ENCODE results near the gene SENP7. TPM values are rescaled to one million over a fixed set of nuclear protein-coding genes. Genes with fewer than 3 reads are reported as not detected.

Gene SENP7
- total and polyA plus RNA-seq, 12 donors = 3.6 to 18.9 (median 10.0) TPM

- WGBS, 2 donors = 76 to 80% methylated on average over 1 of the region's 1 CpG
- TF ChIP-seq, protein P1, sequence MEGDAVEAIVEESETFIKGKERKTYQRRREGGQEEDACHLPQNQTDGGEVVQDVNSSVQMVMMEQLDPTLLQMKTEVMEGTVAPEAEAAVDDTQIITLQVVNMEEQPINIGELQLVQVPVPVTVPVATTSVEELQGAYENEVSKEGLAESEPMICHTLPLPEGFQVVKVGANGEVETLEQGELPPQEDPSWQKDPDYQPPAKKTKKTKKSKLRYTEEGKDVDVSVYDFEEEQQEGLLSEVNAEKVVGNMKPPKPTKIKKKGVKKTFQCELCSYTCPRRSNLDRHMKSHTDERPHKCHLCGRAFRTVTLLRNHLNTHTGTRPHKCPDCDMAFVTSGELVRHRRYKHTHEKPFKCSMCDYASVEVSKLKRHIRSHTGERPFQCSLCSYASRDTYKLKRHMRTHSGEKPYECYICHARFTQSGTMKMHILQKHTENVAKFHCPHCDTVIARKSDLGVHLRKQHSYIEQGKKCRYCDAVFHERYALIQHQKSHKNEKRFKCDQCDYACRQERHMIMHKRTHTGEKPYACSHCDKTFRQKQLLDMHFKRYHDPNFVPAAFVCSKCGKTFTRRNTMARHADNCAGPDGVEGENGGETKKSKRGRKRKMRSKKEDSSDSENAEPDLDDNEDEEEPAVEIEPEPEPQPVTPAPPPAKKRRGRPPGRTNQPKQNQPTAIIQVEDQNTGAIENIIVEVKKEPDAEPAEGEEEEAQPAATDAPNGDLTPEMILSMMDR (IDR thresholded peaks at IDR 0.05) = no peak
- H3K27ac ChIP-seq = no peak overlapping the region
- no peaks in the 10 kb centered on the region for H3K9me3 ChIP-seq
- intact Hi-C loops (cut with DNase I) = no loop called here
- H3K4me1 ChIP-seq = no peaks in the 10 kb centered on the region
- H3K4me3 ChIP-seq = no peak overlapping the region
- H3K27me3 ChIP-seq = no peaks in the 10 kb centered on the region
- no peak for ATAC-seq
- peaks cover 0 to 9% (median 0%) of the 10 kb centered on the region in 9 donors for H3K36me3 ChIP-seq
- DNase-seq = no peak
Measured at GRCh38 chr3:101279765-101280385, 233.1 kb downstream of the SENP7 start.

GRCh38 chr3:101279162-101279561 lies 233.8 kb downstream of the SENP7 start:
- intact Hi-C loops (cut with DNase I) = no loop called here
- no peaks in the 10 kb centered on the region for H3K9me3 ChIP-seq
- DNase-seq = no peak
- no peaks in the 10 kb centered on the region for H3K27me3 ChIP-seq
- TF ChIP-seq, protein P1 (IDR thresholded peaks at IDR 0.05) = no peak
- H3K27ac ChIP-seq = no peak overlapping the region
- H3K36me3 ChIP-seq = peaks cover 0 to 12% (median 0%) of the 10 kb centered on the region in 9 donors
- H3K4me3 ChIP-seq = no peak overlapping the region
- no peak for ATAC-seq
- no peaks in the 10 kb centered on the region for H3K4me1 ChIP-seq

- intact Hi-C loops (cut with DNase I) = no loop called here
- ATAC-seq = no peak
- TF ChIP-seq, protein P1 (IDR thresholded peaks at IDR 0.05) = no peak
- no peak for DNase-seq
- H3K27ac ChIP-seq = no peak overlapping the region
- no peaks in the 10 kb centered on the region for H3K4me1 ChIP-seq
- peaks cover 0 to 12% (median 0%) of the 10 kb centered on the region in 9 donors for H3K36me3 ChIP-seq
- H3K4me3 ChIP-seq = no peak overlapping the region
- H3K9me3 ChIP-seq = no peaks in the 10 kb centered on the region
- H3K27me3 ChIP-seq = no peaks in the 10 kb centered on the region
Measured at GRCh38 chr3:101278727-101279126, 234.3 kb downstream of the SENP7 start.

Other genes starting within 250 kb of the SENP7 start
- under 1 TPM; 0.17 to 0.40 (median 0.21) TPM for gene IMPG2, start 192.6 kb downstream of the SENP7 start, total RNA-seq
- under 1 TPM in 1 of 2 donors, not detected in 1; 0.04 TPM for gene IMPG2, start 192.6 kb downstream of the SENP7 start, polyA plus RNA-seq
- gene TRMT10C, start 48.7 kb upstream of the SENP7 start, total RNA-seq = 10 to 100 TPM; 20.9 to 29.7 (median 24.5) TPM
- gene TRMT10C, start 48.7 kb upstream of the SENP7 start, polyA plus RNA-seq = 10 to 100 TPM; 16.5 to 20.1 TPM
- gene PCNP, start 61.0 kb upstream of the SENP7 start, total RNA-seq = 100 to 1,000 TPM; 114 to 145 (median 124) TPM
- gene PCNP, start 61.0 kb upstream of the SENP7 start, polyA plus RNA-seq = 10 to 100 TPM; 64.3 to 72.2 TPM
- gene ZBTB11, start 163.9 kb upstream of the SENP7 start, total RNA-seq = 10 to 100 TPM in 1 of 10 donors, 1 to 10 TPM in 9; 7.5 to 13.3 (median 8.7) TPM
- 1 to 10 TPM; 3.5 to 7.5 TPM for gene ZBTB11, start 163.9 kb upstream of the SENP7 start, polyA plus RNA-seq
- 100 to 1,000 TPM; 735 to 853 (median 785) TPM for gene RPL24, start 173.5 kb upstream of the SENP7 start, total RNA-seq
- 1,000 to 10,000 TPM; 2,189 to 3,133 TPM for gene RPL24, start 173.5 kb upstream of the SENP7 start, polyA plus RNA-seq
- gene CEP97, start 211.4 kb upstream of the SENP7 start, total RNA-seq = 10 to 100 TPM in 1 of 10 donors, 1 to 10 TPM in 9; 5.7 to 11.4 (median 7.8) TPM
- gene CEP97, start 211.4 kb upstream of the SENP7 start, polyA plus RNA-seq = 1 to 10 TPM; 1.2 to 2.3 TPM